Retinal pigment epithelial cell (primary cell): Measurements from ENCODE around the gene TCHH.

Experiments used
- DNase-seq: peaks from one replicate; pipeline ENCODE4 v3.0.0-alpha.2; 2010; ENCODE audit warnings: low read depth
- H3K4me3 ChIP-seq: 2 replicates; pipeline ENCODE4 v1.5.1; 2011; ENCODE audit warnings: mild to moderate bottlenecking, low read length, control low read depth, moderate library complexity
- CTCF ChIP-seq: conservative IDR thresholded peaks from 2 replicates; pipeline ENCODE4 v1.5.1; 2011; ENCODE audit warnings: low read depth, low read length, control low read depth, inconsistent platforms

The TCHH gene

GRCh38 chr1:152107984-152108881, 7.0 kb downstream of the TCHH start:
- no peak for DNase-seq
- no peak for TF ChIP-seq CTCF
- H3K4me3 ChIP-seq = no peak overlapping the region

- DNase-seq = no peak
- TF ChIP-seq CTCF = no peak
- H3K4me3 ChIP-seq = no peak overlapping the region
These were observed 7.9 kb downstream of the TCHH start for GRCh38 chr1:152107031-152107983.

- H3K4me3 ChIP-seq = no peak overlapping the region
- DNase-seq = no peak
- no peak for TF ChIP-seq CTCF
These were observed 10.4 kb downstream of the TCHH start for GRCh38 chr1:152104854-152105253.

- H3K4me3 ChIP-seq = no peak overlapping the region
- no peak for TF ChIP-seq CTCF
- no peak for DNase-seq
These were observed 18.3 kb downstream of the TCHH start for GRCh38 chr1:152096931-152097330.

- H3K4me3 ChIP-seq = no peak within 1 kb of the TSS
- TF ChIP-seq CTCF = no peak
- no peak for DNase-seq
These were observed 26.1 kb downstream of the TCHH start, which contains the start of gene TCHHL1 for GRCh38 chr1:152089014-152089674. Gene TCHHL1, minus strand, starts transcription at chr1:152089064. Its CDS starts 921 bp downstream, at chr1:152088143.

- no peak for TF ChIP-seq CTCF
- DNase-seq = no peak
- H3K4me3 ChIP-seq = no peak overlapping the region
These were observed 28.5 kb downstream of the TCHH start for GRCh38 chr1:152086760-152087159.
